AG04450 (cell line): ENCODE measurements around the gene WDR1. TPM values are rescaled to one million over a fixed set of nuclear protein-coding genes. Genes with fewer than 3 reads are reported as not detected.

Experiments used
- CTCF ChIA-PET: fragments of 300-600, 350-600 bp; formaldehyde crosslinking; extraction: SDS; loops from one replicate; lab custom pipeline; 2022; ENCODE audit warnings: antibody characterized with exemption, inconsistent platforms; lab: Charles Lee
- POLR2A ChIA-PET: fragments of 350-600 bp; formaldehyde crosslinking; extraction: SDS; loops from one replicate; lab custom pipeline; 2021; ENCODE audit warnings: antibody characterized with exemption, inconsistent platforms; lab: Yijun Ruan, JAX
- DNase-seq: peaks from one replicate; pipeline ENCODE4 v3.0.0-alpha.2; 2011; ENCODE audit warnings: low read depth, low spot score
- H3K27ac ChIP-seq: one replicate; pipeline ENCODE4 v1.5.1; 2012; ENCODE audit warnings: low read depth, low read length, control low read depth
- H3K27me3 ChIP-seq: one replicate; pipeline ENCODE4 v1.6.0; 2012; ENCODE audit warnings: low read length; ENCODE audit not compliant: control insufficient read depth, insufficient read depth
- H3K4me3 ChIP-seq: 2 replicates; pipeline ENCODE4 v1.5.1; 2011; ENCODE audit warnings: mild to moderate bottlenecking, low read depth, low read length, control low read depth
- H3K9me3 ChIP-seq: 2 replicates; pipeline ENCODE4 v1.5.1; 2012; ENCODE audit warnings: low read length; ENCODE audit not compliant: control insufficient read depth, insufficient read depth
- polyA plus RNA-seq: library from polyadenylated mRNA; depleted of rRNA; stranded (reverse); fragments of >200 nt; gene quantifications from 2 replicates; pipeline ENCODE4 v1.2.3, GENCODE V29; 2011
- TF ChIP-seq, protein P1 (sequence below): IDR thresholded peaks from 2 replicates; pipeline ENCODE4 v1.5.1; 2011; ENCODE audit warnings: low read depth, low read length, control low read depth, inconsistent platforms

WDR1 gene
- polyA plus RNA-seq, 1 experiment = 735 TPM

DNA sequence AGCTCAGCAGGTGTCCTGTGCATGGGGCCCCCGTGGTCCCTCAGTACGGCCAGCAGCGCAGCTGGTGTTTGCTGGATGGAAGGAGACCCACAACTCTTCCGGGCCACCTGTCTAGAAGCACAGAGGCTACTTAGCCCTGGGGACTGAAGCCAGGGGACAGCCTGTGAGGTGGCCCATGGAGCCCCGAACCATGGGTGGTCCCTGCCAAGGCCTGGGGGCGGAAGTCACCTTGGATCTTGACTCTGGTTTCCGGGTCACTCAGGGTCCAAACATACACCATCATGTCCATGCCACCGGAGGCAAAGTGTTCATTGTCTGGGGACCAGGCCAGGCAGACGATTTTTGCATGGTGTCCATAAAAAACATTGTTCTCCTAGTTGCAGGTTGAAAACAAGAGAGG, 39.5 kb downstream of the WDR1 start:
- POLR2A ChIA-PET = no interaction called here
- DNase-seq = no peak

DNA sequence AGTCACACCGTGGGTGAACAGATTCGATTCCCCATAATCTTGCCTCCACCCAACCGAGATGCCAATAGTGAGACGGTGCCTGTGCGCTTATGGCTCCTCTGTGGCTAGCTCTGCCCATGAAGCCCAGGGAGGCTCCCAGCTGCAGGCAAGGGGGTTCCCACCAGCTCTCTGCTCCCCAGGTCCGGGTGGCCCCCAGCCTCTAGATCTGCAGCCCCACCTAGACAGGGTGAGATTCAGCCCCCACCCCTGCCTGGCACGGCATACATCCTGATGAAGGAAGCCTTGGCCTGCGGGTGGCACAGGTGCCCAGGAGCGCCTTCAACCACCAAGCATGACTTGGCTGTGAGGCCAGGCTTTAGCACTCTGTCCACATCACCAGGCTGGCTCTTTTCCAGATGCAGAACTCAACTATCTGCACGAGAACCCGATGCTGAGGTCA, 40.6 kb downstream of the WDR1 start:
- ChIA-PET CTCF (interaction anchor here (1.0 kb wide), 1 partner anchor 10 kb away, joined by 3 read pairs; no protein-coding TSS in a partner anchor), POLR2A (no interaction called here)
- no peak for DNase-seq
- no peak overlapping the region for H3K4me3 ChIP-seq
- no peaks in the 10 kb centered on the region for H3K27me3 ChIP-seq
- H3K27ac ChIP-seq = no peak overlapping the region
- H3K9me3 ChIP-seq = no peaks in the 10 kb centered on the region
- TF ChIP-seq, protein P1, sequence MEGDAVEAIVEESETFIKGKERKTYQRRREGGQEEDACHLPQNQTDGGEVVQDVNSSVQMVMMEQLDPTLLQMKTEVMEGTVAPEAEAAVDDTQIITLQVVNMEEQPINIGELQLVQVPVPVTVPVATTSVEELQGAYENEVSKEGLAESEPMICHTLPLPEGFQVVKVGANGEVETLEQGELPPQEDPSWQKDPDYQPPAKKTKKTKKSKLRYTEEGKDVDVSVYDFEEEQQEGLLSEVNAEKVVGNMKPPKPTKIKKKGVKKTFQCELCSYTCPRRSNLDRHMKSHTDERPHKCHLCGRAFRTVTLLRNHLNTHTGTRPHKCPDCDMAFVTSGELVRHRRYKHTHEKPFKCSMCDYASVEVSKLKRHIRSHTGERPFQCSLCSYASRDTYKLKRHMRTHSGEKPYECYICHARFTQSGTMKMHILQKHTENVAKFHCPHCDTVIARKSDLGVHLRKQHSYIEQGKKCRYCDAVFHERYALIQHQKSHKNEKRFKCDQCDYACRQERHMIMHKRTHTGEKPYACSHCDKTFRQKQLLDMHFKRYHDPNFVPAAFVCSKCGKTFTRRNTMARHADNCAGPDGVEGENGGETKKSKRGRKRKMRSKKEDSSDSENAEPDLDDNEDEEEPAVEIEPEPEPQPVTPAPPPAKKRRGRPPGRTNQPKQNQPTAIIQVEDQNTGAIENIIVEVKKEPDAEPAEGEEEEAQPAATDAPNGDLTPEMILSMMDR = no peak

More for the DNA sequence above, 39.5 kb downstream of the WDR1 start:
- H3K4me3 ChIP-seq = no peak overlapping the region
- CTCF ChIA-PET = no interaction called here
- H3K9me3 ChIP-seq = no peaks in the 10 kb centered on the region
- TF ChIP-seq, protein P1 = no peak
- H3K27ac ChIP-seq = no peak overlapping the region
- H3K27me3 ChIP-seq = no peaks in the 10 kb centered on the region

DNA sequence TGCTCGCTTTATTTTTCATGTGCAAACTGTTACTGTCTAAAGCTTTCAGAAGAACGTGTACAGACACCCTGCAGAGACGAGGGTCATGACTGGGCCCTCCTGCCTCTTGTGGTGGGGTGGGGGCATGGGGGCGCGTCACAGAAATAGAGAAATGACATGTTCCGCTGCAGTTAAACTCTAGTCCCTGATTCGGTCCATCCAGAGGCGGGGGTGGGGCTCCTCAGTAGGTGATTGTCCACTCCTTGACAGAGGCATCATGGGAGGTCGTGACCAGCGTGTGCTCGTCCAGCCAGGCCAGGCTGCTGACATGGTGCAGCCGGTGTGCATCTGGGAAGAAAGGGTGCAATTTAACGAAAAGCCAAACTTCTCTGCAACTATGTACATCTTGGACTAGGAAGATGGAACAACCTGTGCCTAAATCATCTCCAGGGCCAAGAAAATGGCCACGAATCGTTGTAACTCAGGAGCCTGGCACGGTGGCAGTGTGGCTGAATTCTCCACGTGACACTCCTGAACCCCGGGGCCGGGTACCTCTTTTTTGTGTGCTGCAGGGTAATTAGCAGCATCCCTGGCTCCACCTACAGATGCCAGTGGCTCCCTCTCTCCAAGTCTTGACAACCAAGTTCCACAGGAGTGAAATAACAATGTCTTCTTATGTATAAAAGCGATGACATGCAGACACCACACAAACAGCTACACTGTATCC, 41.3 kb downstream of the WDR1 start:
- DNase-seq = no peak
- H3K27ac ChIP-seq = peak overlapping the region; percentile 52
- TF ChIP-seq, protein P1 = no peak
- CTCF ChIA-PET = interaction anchor here (0.6 to 1.0 kb wide), 2 partner anchors 10 to 45 kb away, joined by 3 to 4 read pairs; no protein-coding TSS in a partner anchor
- no peaks in the 10 kb centered on the region for H3K9me3 ChIP-seq
- H3K4me3 ChIP-seq = no peak overlapping the region
- POLR2A ChIA-PET = no interaction called here
- H3K27me3 ChIP-seq = no peaks in the 10 kb centered on the region

GRCh38 chr4:10074767-10075105, 41.9 kb downstream of the WDR1 start:
- Histone ChIP-seq H3K27ac (peak overlapping the region; percentile 52), H3K27me3 (no peaks in the 10 kb centered on the region), H3K4me3 (no peak overlapping the region), H3K9me3 (no peaks in the 10 kb centered on the region)
- ChIA-PET POLR2A (no interaction called here), CTCF (interaction anchor here (0.6 kb wide), 1 partner anchor 45 kb away, joined by 4 read pairs; no protein-coding TSS in a partner anchor)
- TF ChIP-seq, protein P1 = peak; percentile 59
- no peak for DNase-seq

DNA sequence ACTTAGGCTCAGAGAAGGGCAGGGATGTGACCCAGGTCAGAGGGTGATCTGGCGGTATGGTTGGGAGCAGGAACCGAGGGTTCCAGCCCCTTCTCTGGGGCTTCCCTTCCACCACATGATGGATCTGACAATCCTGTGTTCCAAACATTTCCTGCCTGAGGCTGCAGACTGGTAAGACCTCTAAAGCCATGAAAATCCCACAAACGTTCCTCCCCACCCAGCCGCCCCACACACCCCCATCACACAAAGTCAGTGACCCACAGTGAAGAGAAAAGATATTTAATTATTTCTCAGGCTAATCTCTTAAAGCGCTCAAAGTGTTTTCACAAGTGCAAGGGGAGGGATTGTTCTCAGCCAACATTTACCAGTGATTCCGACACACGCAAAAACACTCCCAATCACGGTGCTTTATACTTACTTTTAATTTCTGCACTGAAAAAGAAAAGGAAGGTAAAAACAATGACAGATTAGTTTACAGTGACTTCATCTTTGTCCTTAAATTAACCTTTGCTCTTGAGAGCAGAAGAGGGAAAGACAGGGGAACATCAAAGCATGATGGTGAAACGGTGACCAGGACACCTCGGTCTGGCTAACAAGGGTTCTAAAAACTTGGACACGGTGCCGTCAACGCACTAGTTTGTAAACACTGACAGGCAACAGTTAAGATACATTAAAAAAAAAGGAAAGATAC, 42.4 kb downstream of the WDR1 start:
- ChIA-PET CTCF (interaction anchor here (0.6 to 0.8 kb wide), 2 partner anchors 29 to 44 kb away, joined by 3 to 4 read pairs; no protein-coding TSS in a partner anchor), POLR2A (no interaction called here)
- TF ChIP-seq, protein P1 = no peak
- Histone ChIP-seq H3K4me3 (no peak overlapping the region), H3K27me3 (no peaks in the 10 kb centered on the region), H3K9me3 (no peaks in the 10 kb centered on the region), H3K27ac (no peak overlapping the region)
- DNase-seq = no peak
